Stomach (tissue), 9 donors: ENCODE results near the gene ARHGEF1. TPM values are rescaled to one million over a fixed set of nuclear protein-coding genes. Genes with fewer than 3 reads are reported as not detected.
A peak's percentile ranks its signal among the peaks of the same experiment; 100 is the strongest.

Experiments
- DNase-seq, 2 donors: peaks; one replicate each; pipeline versions ENCODE4 v3.0.0 to v3.0.0-alpha.2; 2013 to 2019
- H3K27ac ChIP-seq, 5 donors: fragments of 200-600 bp in 4 of 5; sonication (generic) in 4 of 5; one replicate each; pipeline ENCODE4 v1.5.1; 2013 to 2019; ENCODE audit warnings: mild to moderate bottlenecking in 1 of 5, moderate library complexity in 1 of 5
- H3K27me3 ChIP-seq, 3 donors: fragments of 200-600 bp; sonication (generic); one replicate each; pipeline ENCODE4 v1.5.1; 2017 to 2019; ENCODE audit warnings: mixed run types in 1 of 3
- H3K36me3 ChIP-seq, 4 donors: fragments of 200-600 bp; sonication (generic); 1 replicate in 3 of 4; 2 replicates in 1 of 4; pipeline ENCODE4 v1.5.1; 2016 to 2019
- H3K4me1 ChIP-seq, 4 donors: fragments of 200-600 bp; sonication (generic); one replicate each; pipeline ENCODE4 v1.5.1; 2016 to 2019
- H3K4me3 ChIP-seq, 4 donors: fragments of 200-600 bp; sonication (generic) in 3 of 4; one replicate each; pipeline ENCODE4 v1.5.1; 2016 to 2019; ENCODE audit warnings: mild to moderate bottlenecking in 1 of 4
- H3K9me3 ChIP-seq, 4 donors: fragments of 200-600 bp; sonication (generic); one replicate each; pipeline ENCODE4 v1.5.1; 2016 to 2019
- CTCF ChIP-seq, 7 experiments: fragments of 450-650 bp in 4 of 7; fragments of 200-600 bp in 3 of 7; sonication (generic) in 3 of 7; IDR thresholded peaks; one replicate each; pipeline ENCODE4 v1.5.1; 2016 to 2019; ENCODE audit warnings: antibody characterized with exemption in 7 of 7, control low read depth in 2 of 7, mild to moderate bottlenecking in 1 of 7
- EP300 ChIP-seq: sonication (generic); formaldehyde crosslinking; IDR thresholded peaks from one replicate; pipeline ENCODE4 v1.6.1; 2017; ENCODE audit warnings: antibody characterized with exemption
- POLR2A ChIP-seq, 4 donors: fragments of 450-650 bp; IDR thresholded peaks; one replicate each; pipeline ENCODE4 v1.6.1; 2016; ENCODE audit warnings: antibody characterized with exemption in 4 of 4, control low read depth in 2 of 4, mild to moderate bottlenecking in 1 of 4, moderate library complexity in 1 of 4
- POLR2AphosphoS5 ChIP-seq, 3 donors: sonication (generic); formaldehyde crosslinking; IDR thresholded peaks; one replicate each; pipeline ENCODE4 v1.6.1; 2016; ENCODE audit warnings: antibody characterized with exemption in 3 of 3
- WGBS, 5 donors: extraction: QIAGEN DNeasy Blood & Tissue Kit in 3 of 5; methylation state at CpG; one replicate each; pipeline versions ENCODE4 v1.1.5 to v1.1.7; 2013 to 2018; 5-methylcytosine and 5-hydroxymethylcytosine counted together
- intact Hi-C: fragments of 100-400 bp; cut with DNase I; formaldehyde crosslinking; loops from one replicate; pipeline ENCODE4 v1.15.1; 2023; ENCODE audit warnings: low total_unique reads
- polyA plus RNA-seq, 3 donors: library from polyadenylated mRNA; stranded (reverse); fragments of 200-250 nt; gene quantifications; one replicate each; pipeline ENCODE4 v1.2.3, GENCODE V29; 2013
- total RNA-seq, 5 donors: library from RNA; depleted of rRNA; stranded (reverse); fragments of >200 nt; gene quantifications; one replicate each; pipeline versions ENCODE4 v1.1.0 to v1.2.3, GENCODE V29; 2014 to 2016
- donor health status: healthy with polysubstance abuse.
- donor health status: Bipolar disorder and iron deficiency.
- donor health status: healthy.

Gene ARHGEF1
- total and polyA plus RNA-seq, 8 donors: 40.8 to 329 (median 143) TPM

GRCh38 chr19:41905273-41906002 lies 22.5 kb downstream of the ARHGEF1 start:
- Histone ChIP-seq H3K27ac (peak overlapping the region in 3 of 5 donors; percentile 76 to 83 (median 78)), H3K9me3 (no peaks in the 10 kb centered on the region), H3K36me3 (peaks cover 53 to 85% (median 76%) of the 10 kb centered on the region in 4 donors), H3K27me3 (peaks cover 0 to 6% (median 0%) of the 10 kb centered on the region in 3 donors), H3K4me3 (peak overlapping the region in 3 of 4 donors; percentile 5 to 30 (median 23)), H3K4me1 (peaks cover 11 to 35% (median 32%) of the 10 kb centered on the region in 4 donors)
- intact Hi-C loops: no loop called here
- DNase-seq: no peak
- TF ChIP-seq POLR2AphosphoS5 (IDR thresholded peaks at IDR 0.05) (no peak), CTCF (IDR thresholded peaks at IDR 0.05) (no peak), EP300 (no peak), POLR2A (IDR thresholded peaks at IDR 0.05) (no peak)
- WGBS, 5 donors: 49 to 79% (median 72%) methylated on average over 18 to 24 of the region's 24 CpGs

- TF ChIP-seq POLR2A (IDR thresholded peaks at IDR 0.05) (no peak), CTCF (IDR thresholded peaks at IDR 0.05) (no peak), POLR2AphosphoS5 (IDR thresholded peaks at IDR 0.05) (no peak), EP300 (no peak)
- no peak for DNase-seq
- Histone ChIP-seq H3K4me1 (peaks cover 11 to 35% (median 32%) of the 10 kb centered on the region in 4 donors), H3K4me3 (no peak overlapping the region), H3K36me3 (peaks cover 48 to 76% (median 67%) of the 10 kb centered on the region in 4 donors), H3K27ac (no peak overlapping the region), H3K27me3 (peaks cover 0 to 15% (median 4%) of the 10 kb centered on the region in 3 donors), H3K9me3 (no peaks in the 10 kb centered on the region)
- 63 to 71% (median 68%) methylated on average over 7 to 9 of the region's 9 CpGs for WGBS, 5 donors
- intact Hi-C loops: no loop called here
These were observed 23.3 kb downstream of the ARHGEF1 start for GRCh38 chr19:41906271-41906670.

GRCh38 chr19:41906916-41907680 lies 24.1 kb downstream of the ARHGEF1 start:
- WGBS, 5 donors: 74 to 82% (median 77%) methylated on average over 21 of the region's 21 CpGs
- Histone ChIP-seq H3K27ac (no peak overlapping the region), H3K27me3 (peaks cover 0 to 23% (median 12%) of the 10 kb centered on the region in 3 donors), H3K36me3 (peaks cover 40 to 68% (median 59%) of the 10 kb centered on the region in 4 donors), H3K4me3 (no peak overlapping the region), H3K4me1 (peaks cover 11 to 37% (median 32%) of the 10 kb centered on the region in 4 donors), H3K9me3 (no peaks in the 10 kb centered on the region)
- intact Hi-C loops: no loop called here
- no peak for DNase-seq
- no peak for TF ChIP-seq EP300
- no peak for TF ChIP-seq POLR2A (IDR thresholded peaks at IDR 0.05)
- no peak for TF ChIP-seq POLR2AphosphoS5 (IDR thresholded peaks at IDR 0.05)
- no peak for TF ChIP-seq CTCF (IDR thresholded peaks at IDR 0.05)

- Histone ChIP-seq H3K36me3 (peaks cover 30 to 58% (median 49%) of the 10 kb centered on the region in 4 donors), H3K9me3 (no peaks in the 10 kb centered on the region), H3K4me3 (no peak overlapping the region), H3K27ac (no peak overlapping the region), H3K27me3 (peaks cover 4 to 33% (median 22%) of the 10 kb centered on the region in 3 donors), H3K4me1 (peaks cover 13 to 39% (median 35%) of the 10 kb centered on the region in 4 donors)
- 80 to 87% (median 82%) methylated on average over 22 to 25 of the region's 25 CpGs for WGBS, 5 donors
- DNase-seq: no peak
- intact Hi-C loops: no loop called here
- TF ChIP-seq POLR2A (IDR thresholded peaks at IDR 0.05): no peak
- TF ChIP-seq CTCF (IDR thresholded peaks at IDR 0.05): no peak
- TF ChIP-seq POLR2AphosphoS5 (IDR thresholded peaks at IDR 0.05): no peak
- no peak for TF ChIP-seq EP300
These were observed 25.1 kb downstream of the ARHGEF1 start for GRCh38 chr19:41907994-41908615.
